HG02840 (cell line): ENCODE data around the gene HDAC3.

ENCODE experiments used
- ATAC-seq: cut with Tn5 transposase; IDR thresholded peaks from one replicate; pipeline ENCODE4 v1.9.1; 2021; ENCODE audit warnings: mild to moderate bottlenecking, moderate library complexity, moderate number of reproducible peaks; ENCODE audit not compliant: unreplicated experiment, low FRiP score

The HDAC3 gene

GRCh38 chr5:141636413-141637122 lies at the start of gene HDAC3, which contains the start of gene RELL2:
Gene HDAC3 (minus strand): TSS chr5:141636849. CDS start chr5:141636790, 59 bp downstream.
Gene RELL2 (plus strand): TSS chr5:141636997. CDS start chr5:141638226, 1,229 bp downstream.
- ATAC-seq, result peak; percentile 71

DNA sequence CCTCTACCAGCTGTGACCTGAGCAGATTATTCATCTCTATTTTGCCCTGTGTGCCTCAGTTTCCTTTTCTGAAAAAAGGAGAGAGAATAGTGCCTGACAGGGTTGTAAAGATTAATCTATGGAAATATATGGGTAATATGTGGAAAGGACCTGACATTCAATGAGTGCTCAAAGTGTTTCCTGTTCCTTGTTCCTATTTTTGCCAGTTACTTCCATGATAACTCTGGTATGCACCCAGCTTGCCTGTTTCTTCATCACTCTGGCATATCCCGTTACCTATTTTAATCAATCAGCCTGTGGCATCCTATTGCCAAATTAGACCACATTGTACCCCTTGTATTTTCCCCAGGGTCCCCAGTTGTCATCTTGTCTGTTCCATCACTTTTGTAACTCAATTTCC lies 48.9 kb upstream of the HDAC3 start:
- ATAC-seq, result no peak

- no peak for ATAC-seq
Observed at GRCh38 chr5:141683596-141684141, 47.0 kb upstream of the HDAC3 start.

DNA sequence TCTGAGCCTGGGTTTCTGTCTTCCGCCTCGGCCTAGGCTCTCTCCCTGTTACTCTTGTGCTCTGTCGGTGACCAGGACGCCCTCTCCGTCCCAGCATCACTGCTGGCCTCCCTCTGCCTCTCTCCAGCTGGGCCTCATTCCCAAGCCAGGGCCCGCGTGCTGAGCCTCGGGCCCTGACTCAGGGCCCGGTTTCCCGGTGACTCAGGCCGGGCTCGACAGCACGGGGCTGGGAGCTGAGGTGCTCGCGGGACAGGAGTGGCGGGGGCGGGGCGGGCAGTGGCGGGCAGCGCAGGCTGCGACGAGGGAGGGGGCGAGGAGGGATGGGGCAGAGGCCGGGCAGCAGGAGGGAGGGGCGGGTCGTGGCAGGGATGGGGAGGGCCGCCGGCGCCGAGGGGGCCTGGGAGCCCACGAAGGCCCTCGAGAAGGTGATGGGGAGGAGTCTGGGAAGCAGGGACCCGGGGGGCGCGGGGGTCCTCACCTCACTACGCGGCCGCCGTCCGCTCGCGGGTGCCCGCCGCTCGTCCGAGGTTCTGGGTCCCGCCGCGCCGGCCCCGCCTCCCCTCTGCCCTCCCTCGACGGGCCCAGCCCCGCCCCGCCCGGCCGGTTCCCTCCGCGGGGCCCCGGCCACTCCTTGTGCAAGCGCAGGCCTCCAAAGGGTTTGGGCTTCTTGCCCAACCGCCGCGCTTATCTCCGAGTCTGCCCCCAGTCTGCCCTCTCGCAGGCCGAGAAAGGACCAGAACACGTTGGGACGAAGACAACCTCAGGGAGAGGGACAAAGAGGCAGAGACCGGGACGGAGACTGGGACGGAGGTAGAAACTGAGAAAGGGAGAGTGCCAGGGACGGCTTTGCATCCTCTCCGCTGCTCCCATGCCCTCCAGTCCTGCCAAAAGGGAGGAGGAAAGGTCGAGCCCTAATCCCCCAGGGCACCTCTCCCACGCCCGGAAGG lies 45.3 kb upstream of the HDAC3 start, which contains the start of gene ARAP3:
ARAP3 (minus strand) TSS at position 536 of the 947 bp plus-strand sequence. CDS start 1,744 bp downstream, outside the sequence.
- no peak for ATAC-seq

- ATAC-seq, result no peak
Observed at GRCh38 chr5:141681295-141681694, 44.6 kb upstream of the HDAC3 start.

DNA sequence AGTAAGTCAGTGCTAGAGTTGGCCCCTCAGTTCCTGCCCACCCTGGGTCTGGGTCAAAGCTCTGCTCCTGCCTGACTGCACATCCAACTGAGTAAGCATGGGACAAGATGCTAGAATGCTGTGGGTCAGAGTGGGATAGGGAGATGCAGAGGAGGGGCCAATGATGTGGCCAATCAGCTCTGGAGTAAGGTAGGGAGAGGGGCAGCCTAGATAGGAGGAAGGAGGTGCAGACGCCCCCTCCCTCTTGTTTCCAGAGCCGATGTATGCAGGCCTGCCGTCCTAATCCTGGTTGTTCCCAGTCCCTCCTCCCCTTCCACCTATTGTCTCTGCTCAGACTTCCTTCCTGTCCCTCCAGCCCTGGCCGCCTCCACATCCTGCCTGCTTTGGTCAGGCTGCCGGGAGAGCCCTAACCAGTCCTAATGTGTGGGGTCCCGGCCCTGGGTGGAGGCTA lies 44.1 kb upstream of the HDAC3 start:
- no peak for ATAC-seq

GRCh38 chr5:141680178-141680577 lies 43.5 kb upstream of the HDAC3 start:
- no peak for ATAC-seq

DNA sequence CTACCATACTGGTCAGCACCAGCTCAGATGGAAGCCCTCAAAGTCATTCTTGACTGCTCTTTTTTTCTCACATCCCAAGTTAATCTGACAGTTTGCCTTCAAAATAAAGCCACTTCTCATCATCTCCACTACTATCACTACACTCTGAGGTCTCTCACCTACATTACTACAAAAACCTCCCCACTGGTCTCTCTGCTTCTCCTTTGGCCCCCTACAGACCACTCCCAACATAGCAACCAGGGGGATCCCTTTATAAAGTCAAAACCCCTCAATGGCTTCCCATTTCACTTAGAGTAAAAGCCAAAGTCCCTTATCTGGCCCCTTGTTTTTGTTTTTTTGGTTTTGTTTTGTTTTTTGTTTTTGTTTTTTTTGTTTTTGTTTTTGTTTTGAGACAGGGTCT lies 40.8 kb upstream of the HDAC3 start:
- ATAC-seq, result no peak

DNA sequence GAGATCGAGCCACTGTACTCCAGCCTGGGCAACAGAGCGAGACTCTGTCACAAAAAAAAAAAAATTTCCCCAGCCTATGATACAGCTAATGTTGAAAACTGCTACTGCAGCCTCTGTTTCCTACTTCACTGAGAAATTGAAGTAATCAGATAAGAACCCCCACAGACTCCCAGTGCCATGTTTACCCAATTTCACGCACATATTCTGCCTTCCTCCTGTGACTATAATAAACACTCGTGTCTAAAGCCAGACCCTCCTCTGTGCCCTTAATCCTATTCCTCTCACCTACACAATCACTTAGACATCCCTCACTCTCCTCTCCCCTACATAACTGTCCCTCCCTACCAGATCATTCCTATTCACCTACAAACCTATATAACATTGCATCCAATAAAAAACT lies 39.0 kb upstream of the HDAC3 start:
- ATAC-seq, result no peak

DNA sequence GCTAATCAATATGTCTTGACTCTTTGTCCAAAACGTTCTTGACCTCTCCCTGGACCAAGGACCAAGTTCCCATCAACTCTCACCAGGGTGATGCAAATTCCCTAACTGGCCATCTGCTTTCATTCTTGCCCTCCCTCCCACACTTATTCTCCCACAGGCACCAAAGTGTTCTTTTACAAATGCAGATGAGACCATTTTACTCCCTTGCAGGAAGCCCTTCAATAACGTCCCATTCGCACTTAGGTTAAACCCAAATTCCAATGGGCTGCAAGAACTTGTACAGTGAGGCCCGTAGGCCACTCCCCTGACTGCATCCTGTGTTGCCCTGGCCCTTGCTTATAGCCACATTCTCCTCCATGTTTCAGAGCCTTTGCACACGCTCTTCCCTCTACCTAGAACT lies 38.1 kb upstream of the HDAC3 start:
- no peak for ATAC-seq

DNA sequence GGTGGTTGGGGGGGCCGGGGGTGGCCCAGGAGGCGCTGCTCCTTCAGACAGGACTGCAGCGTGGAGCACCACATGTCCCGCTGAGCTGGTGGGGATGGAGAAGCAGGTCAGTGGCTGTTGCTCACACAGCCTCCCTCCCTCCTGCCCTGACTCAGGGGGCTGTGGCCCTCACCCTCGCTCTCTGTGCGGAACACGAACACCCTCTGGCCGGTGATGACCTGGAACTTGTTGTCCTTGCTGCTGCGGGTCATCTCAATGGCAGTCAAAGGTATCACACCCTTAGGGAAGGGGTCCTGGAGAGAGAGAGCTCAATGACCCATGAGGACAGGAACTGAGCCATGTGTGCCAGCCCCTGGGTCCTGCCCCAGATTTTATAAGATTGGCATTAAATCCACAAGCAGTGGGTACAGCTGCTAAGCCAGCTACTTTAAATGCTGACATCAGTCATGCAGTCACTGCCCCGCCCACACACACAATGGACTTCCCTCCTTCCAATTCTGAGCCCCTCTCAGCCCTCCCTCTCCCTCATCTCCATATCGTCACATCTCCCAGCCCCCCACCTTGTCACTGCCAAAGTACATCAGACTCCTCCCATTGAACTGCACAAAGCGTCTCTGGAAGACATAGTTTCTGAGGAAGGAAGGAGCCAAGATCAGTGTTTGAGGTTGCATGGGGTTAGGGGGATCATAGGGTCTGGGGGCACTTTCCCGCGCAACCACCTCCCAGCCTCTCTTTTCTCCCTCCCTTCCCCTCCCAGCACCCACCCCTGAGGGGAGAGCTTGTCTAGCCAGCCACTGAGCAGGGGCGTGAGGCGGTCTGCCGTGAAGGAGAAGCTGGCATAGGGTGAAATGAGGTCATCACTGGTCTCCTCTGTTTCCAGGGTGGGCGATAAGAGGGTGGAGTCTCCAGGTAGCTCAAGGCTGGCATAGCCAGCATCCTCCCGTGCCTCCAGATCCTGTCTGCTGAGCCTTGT lies 36.5 kb upstream of the HDAC3 start:
- ATAC-seq, result no peak

GRCh38 chr5:141672071-141672840 lies 35.6 kb upstream of the HDAC3 start:
- no peak for ATAC-seq

DNA sequence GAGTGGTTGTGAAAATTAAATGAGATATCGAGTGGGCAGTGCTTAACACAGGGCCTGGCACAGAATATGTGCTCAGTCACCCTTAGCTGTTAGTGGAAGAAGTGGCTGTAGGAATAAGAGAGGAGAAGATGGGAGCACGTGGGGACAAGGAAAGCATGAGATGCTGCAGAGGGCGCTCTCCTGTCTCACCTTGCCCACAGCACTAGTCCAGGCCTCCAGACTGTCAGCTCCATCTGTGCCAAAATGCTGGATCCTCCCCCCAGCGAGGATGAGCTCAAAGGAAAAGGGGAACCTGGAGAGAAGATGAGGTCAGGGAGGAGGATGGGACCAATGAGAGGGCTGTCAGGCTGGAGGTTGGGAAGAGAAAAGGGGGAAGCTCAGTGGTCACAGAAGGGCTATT lies 32.9 kb upstream of the HDAC3 start:
- ATAC-seq, result no peak

DNA sequence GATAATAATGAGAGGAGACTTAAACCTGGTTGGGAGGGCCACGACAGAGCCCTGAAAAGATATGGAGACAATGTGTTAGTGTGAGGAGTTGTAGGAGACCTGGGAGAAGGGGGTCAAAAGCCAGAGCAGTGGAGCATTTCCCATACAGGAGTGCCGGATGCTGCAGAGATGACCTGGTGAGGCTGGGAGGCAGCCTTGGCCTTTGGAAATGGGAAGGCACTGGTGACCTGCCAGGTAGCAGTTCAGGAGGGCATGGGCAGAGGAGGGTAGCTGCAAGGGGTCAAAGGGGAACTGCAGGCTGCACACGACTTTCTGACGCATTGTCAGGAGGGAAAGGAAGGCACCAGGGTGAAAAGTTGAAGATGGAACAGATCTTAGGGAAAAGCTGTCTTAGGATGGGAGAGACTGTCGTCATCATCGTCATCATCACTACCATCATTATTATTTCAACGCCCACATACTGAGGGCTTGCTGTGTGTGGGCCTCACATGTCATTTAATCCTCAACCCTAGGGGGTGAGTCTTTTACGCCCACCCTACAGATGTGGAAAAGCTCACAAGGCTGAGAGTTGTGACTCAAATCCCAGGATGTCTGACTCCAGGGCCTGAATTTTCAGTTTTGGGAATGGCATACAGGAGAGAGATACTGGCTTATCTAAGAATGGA lies 32.1 kb upstream of the HDAC3 start:
- no peak for ATAC-seq

DNA sequence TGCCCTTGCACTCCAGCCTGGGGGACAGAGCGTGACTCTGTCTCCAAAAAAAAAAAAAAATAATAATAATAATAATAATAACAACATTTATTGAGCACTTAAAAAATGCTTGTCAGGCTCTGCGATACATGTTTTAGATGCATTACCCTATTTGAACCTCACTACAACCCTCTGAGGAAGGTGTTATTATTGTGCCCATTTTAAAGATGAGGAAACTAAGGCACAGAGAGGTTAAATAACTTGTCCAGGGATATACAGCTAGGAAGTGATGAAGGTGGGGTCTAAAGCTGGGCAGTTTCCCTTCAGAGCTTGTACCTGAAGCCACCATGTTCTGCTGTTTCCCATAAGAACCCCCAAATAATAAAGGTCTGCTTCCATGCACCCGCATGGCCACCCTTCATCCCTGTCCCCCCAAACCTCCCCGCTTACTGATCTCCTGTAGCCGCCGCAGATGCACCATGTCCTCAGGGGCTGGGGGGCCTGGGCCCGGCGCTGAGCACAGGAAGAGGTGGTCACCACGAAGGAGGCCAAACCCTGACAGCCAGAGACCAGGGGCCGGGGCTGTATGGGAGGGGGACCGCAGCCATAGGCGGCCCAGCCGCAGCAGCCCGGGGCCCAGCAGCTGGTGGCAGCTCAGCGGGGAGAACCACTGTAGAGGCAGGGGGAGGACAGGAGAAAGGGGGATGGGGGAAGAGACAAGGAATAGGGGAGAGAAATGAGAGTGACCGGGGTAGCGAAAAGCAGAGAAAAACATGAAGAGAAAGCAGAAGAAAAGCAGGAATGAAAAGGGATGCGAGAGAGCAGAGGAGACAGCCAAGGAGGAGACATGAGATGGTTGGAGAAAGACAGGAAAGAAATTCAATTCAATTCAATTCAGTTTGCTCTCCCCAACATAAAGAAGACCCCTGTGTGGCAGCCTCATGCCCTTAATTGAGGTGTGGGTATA lies 29.6 kb upstream of the HDAC3 start:
- ATAC-seq, result no peak

DNA sequence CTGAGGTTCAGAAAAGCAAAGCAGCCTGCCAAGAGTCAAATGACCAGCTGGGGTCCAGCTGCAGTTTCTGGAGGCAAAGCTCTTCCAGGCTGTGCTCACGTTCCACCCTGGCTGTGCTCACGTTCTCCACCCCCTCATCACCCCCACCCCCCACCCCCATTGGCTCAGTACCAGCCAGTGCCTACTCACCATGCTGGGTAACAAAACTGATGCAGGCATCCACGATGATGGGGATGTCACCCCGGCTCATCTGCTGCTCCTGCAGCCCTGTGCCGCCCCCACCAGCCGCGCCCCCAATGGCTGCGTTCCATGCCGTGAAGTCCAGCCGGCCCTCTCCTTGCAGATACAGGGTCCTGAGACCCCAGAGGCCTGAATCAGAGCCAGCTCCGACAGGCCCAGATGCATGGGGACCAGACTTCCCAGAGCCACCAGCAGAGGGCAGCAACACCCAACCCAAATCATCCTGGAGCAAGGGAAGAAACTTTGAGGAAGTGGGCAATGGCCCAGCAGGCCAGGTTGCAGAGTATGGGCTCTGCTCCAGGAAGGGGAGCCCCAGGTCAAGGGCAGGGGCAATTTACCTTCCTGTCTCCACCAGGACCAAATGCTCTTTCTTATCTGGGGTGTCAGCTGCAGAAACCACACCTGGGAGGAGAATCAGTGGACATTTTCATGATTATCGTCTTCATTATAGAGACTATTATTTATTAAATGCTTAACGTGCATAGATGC lies 28.2 kb upstream of the HDAC3 start:
- peak; percentile 83 for ATAC-seq

DNA sequence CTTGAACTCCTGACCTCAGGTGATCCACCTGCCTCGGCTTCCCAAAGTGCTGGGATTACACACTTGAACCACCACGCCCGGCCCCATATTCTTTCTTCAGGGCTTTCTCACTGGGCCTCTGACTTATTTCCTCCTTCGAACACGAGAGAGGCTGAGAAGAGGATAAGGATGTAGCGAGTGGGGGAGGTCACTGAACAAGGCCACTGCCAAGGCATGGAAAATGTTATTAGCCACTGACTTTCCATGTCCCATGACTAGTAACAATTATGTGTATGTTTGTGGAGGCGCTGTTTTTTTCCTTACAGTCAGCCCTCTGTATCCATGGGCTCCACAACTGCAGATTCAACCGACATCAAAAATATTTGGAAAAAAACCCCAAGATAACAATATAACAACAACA lies 26.9 kb upstream of the HDAC3 start:
- no peak for ATAC-seq
